Mesodermal cell (in vitro differentiated cells): ENCODE measurements around the gene ANKLE2.

Experiments used
- H3K27ac ChIP-seq: 2 replicates; pipeline ENCODE4 v1.7.0; 2013; ENCODE audit warnings: mild to moderate bottlenecking, low read depth, low read length, moderate library complexity; ENCODE audit not compliant: severe bottlenecking
- H3K36me3 ChIP-seq: 2 replicates; pipeline ENCODE4 v1.7.1; 2013; ENCODE audit warnings: mild to moderate bottlenecking, low read length, moderate library complexity; ENCODE audit not compliant: control insufficient read depth, insufficient read depth
- H3K4me1 ChIP-seq: one replicate; pipeline ENCODE4 v1.7.1; 2013; ENCODE audit warnings: mild to moderate bottlenecking, low read length; ENCODE audit not compliant: insufficient read depth, control insufficient read depth, poor library complexity, severe bottlenecking
- H3K4me3 ChIP-seq: 2 replicates; pipeline ENCODE4 v1.7.0; 2013; ENCODE audit warnings: low read length, control low read depth, mild to moderate bottlenecking; ENCODE audit not compliant: insufficient read depth, poor library complexity, severe bottlenecking; ENCODE audit errors: extremely low read depth
- H3K9me3 ChIP-seq: 2 replicates; pipeline ENCODE4 v1.7.1; 2013; ENCODE audit warnings: mild to moderate bottlenecking, low read length, moderate library complexity; ENCODE audit not compliant: control insufficient read depth
- WGBS, 2 experiments: methylation state at CpG; one replicate each; pipeline ENCODE4 v1.1.5; 2013; ENCODE audit warnings: missing lambda C conversion rate in 2 of 2; ENCODE audit not compliant: insufficient coverage in 2 of 2; 5-methylcytosine and 5-hydroxymethylcytosine counted together

ANKLE2 gene

GRCh38 chr12:132729541-132730320 is 31.9 kb downstream of the ANKLE2 start:
- Histone ChIP-seq H3K9me3 (no peaks in the 10 kb centered on the region), H3K4me3 (no peak overlapping the region), H3K4me1 (no peaks in the 10 kb centered on the region), H3K36me3 (peaks cover 91% of the 10 kb centered on the region), H3K27ac (no peak overlapping the region)
- WGBS, 2 experiments = 91 to 97% methylated on average over 20 to 24 of the region's 24 CpGs

- no peak overlapping the region for H3K4me3 ChIP-seq
- peaks cover 91% of the 10 kb centered on the region for H3K36me3 ChIP-seq
- H3K4me1 ChIP-seq = no peaks in the 10 kb centered on the region
- no peak overlapping the region for H3K27ac ChIP-seq
- H3K9me3 ChIP-seq = no peaks in the 10 kb centered on the region
- WGBS, 2 experiments = 95 to 97% methylated on average over 6 to 7 of the region's 7 CpGs
These were observed 33.1 kb downstream of the ANKLE2 start for GRCh38 chr12:132728502-132728901.

GRCh38 chr12:132727091-132727794 is 34.4 kb downstream of the ANKLE2 start:
- no peak overlapping the region for H3K4me3 ChIP-seq
- WGBS, 2 experiments = 94 to 96% methylated on average over 36 of the region's 37 CpGs
- H3K9me3 ChIP-seq = no peaks in the 10 kb centered on the region
- H3K27ac ChIP-seq = no peak overlapping the region
- H3K36me3 ChIP-seq = peaks cover 93% of the 10 kb centered on the region
- no peaks in the 10 kb centered on the region for H3K4me1 ChIP-seq

GRCh38 chr12:132726386-132726785 is 35.2 kb downstream of the ANKLE2 start:
- no peak overlapping the region for H3K27ac ChIP-seq
- peaks cover 93% of the 10 kb centered on the region for H3K36me3 ChIP-seq
- WGBS, 2 experiments = 96 to 100% methylated on average over 10 of the region's 12 CpGs
- no peaks in the 10 kb centered on the region for H3K4me1 ChIP-seq
- no peaks in the 10 kb centered on the region for H3K9me3 ChIP-seq
- no peak overlapping the region for H3K4me3 ChIP-seq

DNA sequence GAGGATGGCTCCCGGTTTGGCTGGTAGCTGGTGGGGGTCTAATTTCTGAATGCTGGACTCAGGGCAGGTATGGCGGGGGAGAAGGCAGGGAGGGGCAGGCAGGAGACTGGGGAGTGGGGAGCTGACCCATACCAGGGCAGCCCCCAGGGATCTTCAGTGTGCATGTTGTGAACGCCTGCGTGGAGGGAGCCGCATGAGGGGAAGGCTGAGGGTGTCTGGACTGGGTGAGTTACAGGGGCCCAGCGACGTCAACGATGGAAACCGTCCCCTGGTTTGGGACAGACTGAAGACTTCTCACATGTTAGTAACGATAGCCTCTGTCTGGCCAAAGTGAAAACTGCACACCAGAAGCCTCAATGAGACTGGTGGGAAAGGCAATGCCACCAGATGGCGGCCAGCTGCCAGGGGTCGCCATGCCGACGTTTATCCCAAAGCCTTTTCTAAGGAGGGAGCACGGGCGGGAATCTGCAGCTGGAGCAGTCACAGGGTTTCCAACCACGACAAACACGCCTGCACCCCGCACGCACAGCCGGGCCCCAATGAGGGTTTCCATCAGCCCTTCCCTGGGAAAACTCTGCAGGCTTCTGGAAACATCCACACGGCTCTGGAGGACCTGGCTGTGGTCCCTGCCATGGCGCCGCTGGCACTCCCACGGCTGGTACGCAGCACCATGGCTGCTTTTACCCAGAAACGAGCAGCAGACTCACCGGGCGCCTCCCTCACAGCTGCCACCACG is 37.0 kb downstream of the ANKLE2 start:
- 94 to 96% methylated on average over 30 of the region's 30 CpGs for WGBS, 2 experiments
- Histone ChIP-seq H3K4me3 (no peak overlapping the region), H3K4me1 (no peaks in the 10 kb centered on the region), H3K9me3 (no peaks in the 10 kb centered on the region), H3K27ac (no peak overlapping the region), H3K36me3 (peaks cover 91% of the 10 kb centered on the region)

DNA sequence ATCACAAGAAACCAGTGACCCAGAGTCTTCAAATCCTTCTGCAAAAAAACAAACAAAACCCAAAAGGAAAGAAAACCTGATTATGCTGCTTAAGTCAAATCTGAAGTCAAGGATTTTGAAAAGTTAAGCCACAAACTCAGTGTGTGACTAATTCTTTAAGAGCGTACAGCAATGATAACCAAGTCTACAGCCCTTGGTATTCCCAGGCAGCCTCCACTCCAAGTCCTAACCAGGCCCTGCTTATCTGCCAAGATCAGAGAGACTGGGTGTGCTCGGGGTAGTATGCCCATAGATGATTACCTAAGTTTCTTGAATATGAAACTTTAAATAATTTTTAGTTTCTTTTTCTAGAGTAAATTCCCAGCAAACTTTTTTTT is 37.9 kb downstream of the ANKLE2 start:
- H3K9me3 ChIP-seq = no peaks in the 10 kb centered on the region
- H3K4me1 ChIP-seq = no peaks in the 10 kb centered on the region
- H3K36me3 ChIP-seq = peaks cover 96% of the 10 kb centered on the region
- WGBS, 2 experiments = 100% methylated on average over 1 of the region's 2 CpGs
- H3K27ac ChIP-seq = peak overlapping the region; percentile 24
- H3K4me3 ChIP-seq = no peak overlapping the region

DNA sequence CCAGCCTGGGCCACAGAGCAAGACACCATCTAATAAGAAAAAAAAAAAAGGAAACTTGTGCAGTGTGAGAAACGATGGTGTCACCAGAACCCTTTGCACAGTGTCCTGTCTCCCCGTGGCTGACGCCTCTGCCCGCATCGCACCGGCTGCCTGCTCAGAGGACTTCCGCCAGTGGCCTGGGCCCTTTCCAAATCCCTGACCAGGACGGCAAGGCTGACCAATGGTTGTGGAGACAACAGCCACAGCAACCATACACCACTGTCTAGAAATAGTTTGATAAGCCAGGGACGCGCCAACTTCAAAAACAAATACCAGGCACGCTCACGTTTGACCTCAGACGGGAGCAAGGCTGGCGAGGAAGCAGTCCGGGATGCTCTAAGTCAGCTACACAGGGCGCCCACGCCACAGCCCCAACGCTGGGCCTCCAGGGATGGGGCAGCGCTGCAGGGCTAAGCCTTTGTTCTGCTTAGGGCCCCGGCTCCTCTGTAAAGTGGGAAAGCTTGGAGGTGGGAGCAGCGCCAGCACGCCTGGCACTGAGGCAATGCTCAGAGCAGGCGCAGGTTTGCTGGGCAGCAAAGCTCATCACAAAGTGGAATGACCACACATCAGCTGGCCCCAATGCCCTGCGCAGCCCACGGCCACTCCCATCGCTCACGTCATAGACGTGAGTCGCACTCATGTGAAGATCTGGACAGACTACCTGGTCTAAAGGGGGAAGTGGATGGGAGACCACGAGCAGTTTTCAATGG is 38.4 kb downstream of the ANKLE2 start:
- Histone ChIP-seq H3K4me1 (no peaks in the 10 kb centered on the region), H3K9me3 (no peaks in the 10 kb centered on the region), H3K27ac (peak overlapping the region; percentile 24), H3K36me3 (peaks cover 93% of the 10 kb centered on the region), H3K4me3 (no peak overlapping the region)
- 95 to 96% methylated on average over 23 to 30 of the region's 30 CpGs for whole genome bisulfite sequencing, 2 experiments

GRCh38 chr12:132720606-132721345 is 40.9 kb downstream of the ANKLE2 start:
- H3K9me3 ChIP-seq = no peaks in the 10 kb centered on the region
- H3K36me3 ChIP-seq = peaks cover 90% of the 10 kb centered on the region
- no peak overlapping the region for H3K4me3 ChIP-seq
- H3K27ac ChIP-seq = no peak overlapping the region
- 95 to 99% methylated on average over 20 to 24 of the region's 25 CpGs for WGBS, 2 experiments
- H3K4me1 ChIP-seq = no peaks in the 10 kb centered on the region

DNA sequence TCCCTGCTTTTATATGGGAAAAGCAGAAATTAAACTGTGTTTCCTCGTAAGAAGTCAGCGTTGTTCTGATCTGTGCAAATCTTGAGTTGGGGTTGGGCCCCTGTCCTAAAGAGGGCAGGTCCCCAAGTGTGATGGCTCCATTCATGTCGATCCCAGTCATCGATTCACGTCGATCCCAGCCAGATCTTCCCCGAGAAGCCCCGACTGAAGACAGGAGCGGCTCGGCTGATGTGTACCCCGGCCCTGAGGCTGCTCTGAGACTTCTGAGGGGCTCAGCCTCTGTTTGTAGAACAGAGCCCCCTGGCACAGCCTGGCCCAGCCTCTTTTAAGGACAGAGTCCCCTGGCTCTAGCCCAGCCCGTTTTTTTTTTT is 41.7 kb downstream of the ANKLE2 start:
- no peak overlapping the region for H3K27ac ChIP-seq
- peaks cover 87% of the 10 kb centered on the region for H3K36me3 ChIP-seq
- no peaks in the 10 kb centered on the region for H3K9me3 ChIP-seq
- WGBS, 2 experiments = 93 to 95% methylated on average over 12 of the region's 12 CpGs
- H3K4me3 ChIP-seq = no peak overlapping the region
- H3K4me1 ChIP-seq = no peaks in the 10 kb centered on the region
